Pons (tissue), 1 donor: ENCODE measurements around the gene OR51I1.

ENCODE experiments used
- DNase-seq: peaks from one replicate; pipeline ENCODE4 v3.0.0-alpha.2; 2016; ENCODE audit warnings: low spot score

OR51I1 gene, protein sequence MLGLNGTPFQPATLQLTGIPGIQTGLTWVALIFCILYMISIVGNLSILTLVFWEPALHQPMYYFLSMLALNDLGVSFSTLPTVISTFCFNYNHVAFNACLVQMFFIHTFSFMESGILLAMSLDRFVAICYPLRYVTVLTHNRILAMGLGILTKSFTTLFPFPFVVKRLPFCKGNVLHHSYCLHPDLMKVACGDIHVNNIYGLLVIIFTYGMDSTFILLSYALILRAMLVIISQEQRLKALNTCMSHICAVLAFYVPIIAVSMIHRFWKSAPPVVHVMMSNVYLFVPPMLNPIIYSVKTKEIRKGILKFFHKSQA

GRCh38 chr11:5441414-5441813 is at the start of gene OR51I1:
Gene OR51I1, minus strand, starts transcription at chr11:5441514. Its CDS starts 0 bp downstream, at chr11:5441514.
- no peak for DNase-seq

DNA sequence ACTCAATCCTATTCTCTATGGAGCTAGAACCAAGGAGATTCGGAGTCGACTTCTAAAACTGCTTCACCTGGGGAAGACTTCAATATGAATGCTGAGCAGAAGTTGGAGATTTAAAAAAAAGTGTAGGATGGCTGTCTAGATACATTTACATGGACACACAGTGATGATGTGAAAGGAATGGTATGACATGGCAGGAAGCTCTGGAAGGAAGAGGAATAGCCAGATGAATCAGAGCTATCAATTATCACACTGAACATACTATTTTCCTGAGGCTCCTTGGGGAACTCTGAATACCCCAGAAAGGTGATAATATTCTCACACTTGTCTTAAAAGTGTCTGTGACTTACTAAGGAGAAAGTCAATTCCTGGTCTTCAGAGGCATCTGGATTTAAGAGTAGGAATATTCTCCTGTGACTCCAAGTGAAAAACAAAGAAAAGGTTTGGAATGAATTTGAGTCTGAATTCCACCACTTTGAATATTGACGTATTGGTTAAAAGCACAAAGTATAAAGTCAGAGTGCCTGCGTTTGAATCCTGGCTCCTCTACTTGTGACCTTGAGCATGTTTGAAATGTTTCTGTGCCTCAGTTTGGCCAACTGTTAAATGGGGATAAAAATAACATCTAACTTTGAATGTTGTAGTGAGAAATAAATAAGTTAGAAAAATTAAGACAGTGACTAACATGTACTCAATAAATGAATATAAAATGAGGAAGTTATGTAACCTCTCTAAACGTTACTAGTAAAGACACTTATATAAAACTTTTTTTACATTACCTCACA is 48.5 kb upstream of the OR51I1 start:
- DNase-seq, result no peak

GRCh38 chr11:5488798-5489399 is 47.6 kb upstream of the OR51I1 start:
- DNase-seq, result no peak

DNA sequence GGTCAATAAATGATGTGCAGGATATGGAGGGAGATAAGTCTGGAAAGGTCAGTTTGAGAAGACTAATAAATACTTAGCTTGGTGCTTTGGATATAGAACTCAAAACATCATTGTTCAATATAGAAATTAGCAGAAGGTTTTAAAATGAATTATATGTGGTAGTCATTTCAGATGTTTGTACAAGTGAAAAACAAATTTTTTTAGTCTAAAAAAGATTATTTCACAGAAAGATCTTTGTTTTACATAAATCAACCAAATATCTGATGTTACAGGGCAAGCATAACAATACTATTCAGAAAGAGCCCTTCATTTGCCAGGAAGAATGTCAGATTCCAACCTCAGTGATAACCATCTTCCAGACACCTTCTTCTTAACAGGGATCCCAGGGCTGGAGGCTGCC is 47.1 kb upstream of the OR51I1 start, which contains the start of gene OR52D1:
Gene OR52D1, plus strand, starts transcription at position 301 of the 400 bp plus-strand sequence. Its CDS starts 22 bp downstream, at position 323.
- DNase-seq, result no peak

- DNase-seq, result no peak
Measured at GRCh38 chr11:5486421-5486820, 45.1 kb upstream of the OR51I1 start.

GRCh38 chr11:5486003-5486402 is 44.7 kb upstream of the OR51I1 start:
- DNase-seq, result no peak

DNA sequence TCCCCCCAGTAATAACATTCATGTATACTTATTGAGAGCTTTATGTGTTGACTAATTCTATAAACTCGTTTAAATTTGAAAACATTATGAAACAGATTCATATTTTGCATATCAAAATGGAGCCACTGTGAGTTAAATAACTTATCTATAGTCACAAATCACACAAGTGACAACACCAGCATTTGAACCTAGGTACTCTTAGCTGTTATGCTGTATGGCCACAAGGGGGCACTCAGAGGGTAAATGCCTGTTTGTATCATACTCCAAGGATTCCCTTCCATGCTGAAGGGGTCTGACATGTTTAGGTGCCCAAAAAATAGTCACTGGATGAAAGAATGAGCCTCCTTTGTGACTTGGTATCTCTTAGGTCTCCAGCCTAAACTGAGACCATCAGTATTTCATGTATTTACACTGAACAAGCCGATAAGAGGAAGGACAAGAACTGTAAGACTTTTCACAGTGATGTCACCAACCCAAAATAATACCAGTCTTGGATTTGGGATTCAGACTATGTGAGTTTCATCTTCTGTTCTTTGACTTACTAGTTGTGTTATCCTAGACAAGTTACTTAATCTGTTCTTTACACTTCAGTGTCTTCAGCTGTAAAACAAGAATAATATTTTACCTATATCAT is 35.0 kb upstream of the OR51I1 start:
- peak; percentile 57 for DNase-seq

DNA sequence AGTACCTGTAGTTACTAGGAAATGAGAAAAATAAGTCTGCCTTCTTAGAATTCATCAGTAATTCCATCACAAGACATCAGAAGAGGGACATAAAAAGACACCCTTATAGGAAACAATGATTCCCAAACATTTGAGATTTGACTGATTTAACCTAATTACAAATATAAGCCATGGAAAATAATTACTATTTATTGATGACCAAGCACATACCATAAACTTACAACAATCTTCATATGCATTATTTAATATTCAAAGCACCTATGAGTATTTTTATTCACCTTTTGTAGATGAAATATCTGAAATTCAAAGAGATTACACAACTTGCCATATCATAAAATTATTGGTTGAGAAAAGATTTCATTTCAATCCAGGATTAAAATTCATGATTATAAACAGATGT is 32.6 kb upstream of the OR51I1 start:
- no peak for DNase-seq

DNA sequence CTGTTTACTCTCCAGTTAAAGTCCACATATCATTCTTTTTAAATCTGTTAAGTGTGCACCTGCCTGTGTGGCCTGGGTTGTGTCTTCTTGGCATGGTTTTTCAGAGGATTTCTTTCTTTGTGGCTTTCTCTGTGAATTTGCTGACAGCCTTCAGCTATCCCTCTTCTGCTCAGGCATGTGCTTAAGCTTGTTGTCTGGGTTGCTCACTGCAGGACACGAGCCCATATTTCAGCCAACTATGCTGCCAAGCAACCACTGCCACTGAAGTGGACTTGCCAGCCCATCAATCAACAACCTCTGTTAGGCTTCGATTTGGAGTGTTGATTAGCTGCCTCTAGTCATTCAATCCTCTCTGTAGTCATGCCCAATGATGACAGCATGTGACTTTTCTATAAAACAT is 26.2 kb upstream of the OR51I1 start:
- DNase-seq, result no peak

GRCh38 chr11:5460983-5461621 is 19.8 kb upstream of the OR51I1 start:
- DNase-seq, result no peak

DNA sequence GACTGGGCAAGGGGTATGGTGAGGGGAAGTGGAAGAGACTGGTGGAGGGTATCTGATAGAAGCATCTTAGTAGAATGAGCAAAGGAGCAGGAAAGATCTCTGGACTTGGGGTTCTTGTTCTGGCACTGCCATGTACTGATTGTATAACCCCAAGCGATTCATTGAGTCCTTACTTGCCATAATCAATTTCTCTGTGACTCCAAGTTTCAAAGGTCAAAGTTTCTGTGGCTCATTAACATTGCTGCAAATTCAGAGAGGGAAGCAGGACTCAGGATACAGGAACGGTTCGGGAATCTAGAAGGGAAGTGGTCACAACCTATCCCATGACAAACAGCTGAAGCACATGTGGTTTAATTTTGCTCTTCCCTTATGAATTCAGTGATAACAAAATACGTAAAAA is 8.1 kb upstream of the OR51I1 start:
- no peak for DNase-seq

DNA sequence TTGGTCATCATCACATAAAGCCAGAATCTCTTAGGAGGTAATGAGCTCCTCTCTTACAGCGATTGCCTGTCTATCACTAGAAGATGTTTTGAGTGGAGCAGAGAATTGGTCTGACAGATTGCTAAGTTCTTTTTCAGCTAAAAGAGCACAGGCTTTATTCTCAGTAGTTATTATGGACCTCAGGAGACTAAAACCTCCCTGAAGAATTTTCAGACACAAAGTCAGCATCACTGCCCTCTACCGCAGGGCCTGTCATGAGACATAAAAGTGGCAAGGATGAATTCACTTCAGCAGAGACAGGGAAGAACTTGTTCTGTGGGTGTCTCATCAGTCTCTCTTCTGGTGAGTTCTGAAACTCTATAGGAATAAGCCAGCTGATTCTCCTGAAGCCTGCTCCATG is 7.7 kb upstream of the OR51I1 start, which contains the start of gene OR51I2:
Gene OR51I2, plus strand, starts transcription at position 301 of the 400 bp plus-strand sequence. CDS start 4,166 bp downstream, outside the sequence.
- DNase-seq, result no peak

GRCh38 chr11:5443835-5444393 is 2.6 kb upstream of the OR51I1 start:
- no peak for DNase-seq

DNA sequence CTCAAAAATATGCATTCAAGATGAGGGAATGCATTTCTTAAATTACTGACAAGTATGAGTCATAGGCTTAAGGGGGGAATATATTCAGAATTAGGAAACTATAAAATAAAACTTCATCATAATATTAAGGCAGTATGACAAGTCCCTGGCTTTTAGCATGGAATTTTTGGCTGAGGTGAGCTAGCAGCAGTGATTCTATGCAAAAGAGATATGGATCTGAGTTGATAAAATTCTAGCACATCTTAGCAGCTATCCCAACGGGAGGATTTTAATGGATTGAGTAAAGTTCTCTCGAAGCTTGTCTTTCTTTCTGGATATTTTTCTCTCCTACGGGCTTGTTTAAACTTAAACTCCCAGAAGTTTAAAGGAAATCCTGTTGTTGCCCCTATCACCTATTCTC is 18.2 kb downstream of the OR51I1 start:
- DNase-seq, result no peak

- no peak for DNase-seq
Measured at GRCh38 chr11:5421811-5422210, 19.5 kb downstream of the OR51I1 start, which contains the start of gene OR51Q1. Gene OR51Q1, plus strand, starts transcription at chr11:5422111. Its CDS starts 90 bp downstream, at chr11:5422201.

- DNase-seq, result no peak
Measured at GRCh38 chr11:5420993-5421392, 20.3 kb downstream of the OR51I1 start.

DNA sequence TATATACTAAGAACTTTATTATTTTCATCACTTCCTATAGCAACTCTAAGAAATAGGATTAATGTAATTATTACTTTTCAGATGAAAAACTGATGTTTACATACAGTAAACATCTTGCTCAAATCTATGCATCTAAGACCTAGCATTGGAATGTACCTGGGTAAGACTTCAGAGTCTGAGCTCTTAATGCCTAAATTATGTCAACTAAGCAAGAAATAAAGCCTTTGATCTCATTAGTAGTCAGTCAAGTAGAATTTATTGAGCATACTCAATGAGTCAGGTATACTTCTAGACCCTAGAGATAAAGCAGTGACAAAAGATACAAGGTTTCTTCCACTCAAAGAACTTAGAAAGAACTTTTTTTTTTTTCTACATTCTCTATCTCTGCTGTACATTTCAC is 36.1 kb downstream of the OR51I1 start:
- DNase-seq, result no peak

GRCh38 chr11:5398936-5399335 is 42.4 kb downstream of the OR51I1 start:
- no peak for DNase-seq

DNA sequence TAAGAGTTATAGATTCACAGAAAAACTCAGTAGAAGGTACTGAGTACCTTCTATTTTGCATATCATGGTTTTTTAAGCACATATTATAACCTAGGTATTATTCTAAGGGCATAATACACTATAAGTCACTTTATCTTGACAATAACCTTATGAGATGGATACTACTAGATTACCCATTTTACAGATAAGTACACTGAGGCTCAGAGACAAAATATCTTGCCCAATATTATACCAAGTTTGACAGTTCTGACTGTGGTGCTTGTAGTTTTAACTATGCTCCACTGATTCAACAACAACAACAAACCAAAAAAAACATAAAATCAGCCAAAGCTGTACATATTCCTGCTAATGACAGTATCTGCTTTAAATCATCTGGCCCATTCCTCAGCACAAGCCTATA is 47.2 kb downstream of the OR51I1 start:
- DNase-seq, result no peak
